ENCODE data around the gene GNA14. TPM values are rescaled to one million over a fixed set of nuclear protein-coding genes. Genes with fewer than 3 reads are reported as not detected.
"Not testable (repeated sequence)": the region's sequence is repeated elsewhere in the genome, so short reads cannot be mapped to it uniquely, and the experiment has no call there.

Gene GNA14
- total RNA-seq, 2 experiments from 2014 or later: not detected

- POLR2A ChIA-PET: not testable (repeated sequence)
- CTCF ChIA-PET: interaction anchor here (0.6 to 0.7 kb wide), 2 partner anchors 736 to 1762 kb away, joined by 3 to 4 read pairs; no protein-coding TSS in a partner anchor
Measured at GRCh38 chr9:77628864-77629263, 19.3 kb downstream of the GNA14 start.

GRCh38 chr9:77616191-77616590 is 31.9 kb downstream of the GNA14 start:
- no peak for DNase-seq
- intact Hi-C loops (cut with micrococcal nuclease): no loop called here
- Mint-ChIP-seq H3K36me3 (no peaks in the 10 kb centered on the region), H3K4me3 (no peak overlapping the region), H3K27ac (no peak overlapping the region), H3K4me1 (ENCODE audit: low read depth) (no peaks in the 10 kb centered on the region), H3K27me3 (peaks cover 2% of the 10 kb centered on the region), H3K9me3 (no peaks in the 10 kb centered on the region)
- CTCF ChIA-PET: no interaction called here
- POLR2A ChIA-PET: no interaction called here

More at GRCh38 chr9:77628864-77629263, 19.3 kb downstream of the GNA14 start:
- H3K4me1 Mint-ChIP-seq (ENCODE audit: low read depth); H3K27ac Mint-ChIP-seq; H3K4me3 Mint-ChIP-seq; H3K36me3 Mint-ChIP-seq; H3K27me3 Mint-ChIP-seq; DNase-seq; intact Hi-C loops (cut with micrococcal nuclease): not testable (repeated sequence)
- peaks cover 11% of the 10 kb centered on the region for H3K9me3 Mint-ChIP-seq

- intact Hi-C loops (cut with micrococcal nuclease): no loop called here
- Mint-ChIP-seq H3K9me3 (no peaks in the 10 kb centered on the region), H3K27me3 (peaks cover 4% of the 10 kb centered on the region), H3K27ac (no peak overlapping the region), H3K36me3 (no peaks in the 10 kb centered on the region), H3K4me1 (ENCODE audit: low read depth) (no peaks in the 10 kb centered on the region), H3K4me3 (no peak overlapping the region)
- no peak for DNase-seq
- CTCF ChIA-PET: interaction anchor here (1.2 kb wide), 1 partner anchor 181 kb away, joined by 3 read pairs; no protein-coding TSS in a partner anchor
- POLR2A ChIA-PET: no interaction called here
Measured at GRCh38 chr9:77614645-77615044, 33.5 kb downstream of the GNA14 start.

GRCh38 chr9:77606526-77606925 is 41.6 kb downstream of the GNA14 start:
- peaks cover 3% of the 10 kb centered on the region for H3K9me3 Mint-ChIP-seq
- no peaks in the 10 kb centered on the region for H3K4me1 Mint-ChIP-seq (ENCODE audit: low read depth)
- H3K27ac Mint-ChIP-seq: no peak overlapping the region
- no peaks in the 10 kb centered on the region for H3K36me3 Mint-ChIP-seq
- CTCF ChIA-PET: no interaction called here
- peaks cover 10% of the 10 kb centered on the region for H3K27me3 Mint-ChIP-seq
- DNase-seq: no peak
- POLR2A ChIA-PET: no interaction called here
- intact Hi-C loops (cut with micrococcal nuclease): no loop called here
- no peak overlapping the region for H3K4me3 Mint-ChIP-seq

- POLR2A ChIA-PET: no interaction called here
- no peaks in the 10 kb centered on the region for H3K4me1 Mint-ChIP-seq (ENCODE audit: low read depth)
Measured at GRCh38 chr9:77605449-77606220, 42.5 kb downstream of the GNA14 start.

GRCh38 chr9:77604316-77604715 is 43.8 kb downstream of the GNA14 start:
- H3K36me3 Mint-ChIP-seq: no peaks in the 10 kb centered on the region
- DNase-seq: no peak
- no peak overlapping the region for H3K4me3 Mint-ChIP-seq
- H3K4me1 Mint-ChIP-seq (ENCODE audit: low read depth): no peaks in the 10 kb centered on the region
- ChIA-PET POLR2A (no interaction called here), CTCF (no interaction called here)
- H3K27me3 Mint-ChIP-seq: peaks cover 5% of the 10 kb centered on the region
- no peak overlapping the region for H3K27ac Mint-ChIP-seq
- intact Hi-C loops (cut with micrococcal nuclease): no loop called here
- H3K9me3 Mint-ChIP-seq: peaks cover 3% of the 10 kb centered on the region

More at GRCh38 chr9:77605449-77606220, 42.5 kb downstream of the GNA14 start:
- DNase-seq: no peak
- Mint-ChIP-seq H3K27ac (no peak overlapping the region), H3K36me3 (no peaks in the 10 kb centered on the region), H3K9me3 (peaks cover 3% of the 10 kb centered on the region), H3K4me3 (no peak overlapping the region), H3K27me3 (peaks cover 8% of the 10 kb centered on the region)
- CTCF ChIA-PET: no interaction called here
- intact Hi-C loops (cut with micrococcal nuclease): no loop called here

GRCh38 chr9:77602852-77603251 is 45.3 kb downstream of the GNA14 start:
- Mint-ChIP-seq H3K9me3 (peaks cover 3% of the 10 kb centered on the region), H3K4me1 (ENCODE audit: low read depth) (no peaks in the 10 kb centered on the region), H3K27ac (no peak overlapping the region), H3K36me3 (no peaks in the 10 kb centered on the region), H3K27me3 (peaks cover 3% of the 10 kb centered on the region), H3K4me3 (no peak overlapping the region)
- ChIA-PET POLR2A (no interaction called here), CTCF (no interaction called here)
- no peak for DNase-seq
- intact Hi-C loops (cut with micrococcal nuclease): no loop called here

- Mint-ChIP-seq H3K9me3 (no peaks in the 10 kb centered on the region), H3K27ac (no peak overlapping the region), H3K27me3 (peaks cover 10% of the 10 kb centered on the region), H3K4me3 (no peak overlapping the region), H3K36me3 (no peaks in the 10 kb centered on the region), H3K4me1 (ENCODE audit: low read depth) (no peaks in the 10 kb centered on the region)
- intact Hi-C loops (cut with micrococcal nuclease): no loop called here
- ChIA-PET CTCF (no interaction called here), POLR2A (no interaction called here)
- DNase-seq: no peak
Measured at GRCh38 chr9:77601476-77602099, 46.5 kb downstream of the GNA14 start.

GRCh38 chr9:77600810-77601209 is 47.3 kb downstream of the GNA14 start:
- Mint-ChIP-seq H3K36me3 (no peaks in the 10 kb centered on the region), H3K27ac (no peak overlapping the region), H3K4me3 (no peak overlapping the region), H3K27me3 (peaks cover 10% of the 10 kb centered on the region), H3K9me3 (no peaks in the 10 kb centered on the region), H3K4me1 (ENCODE audit: low read depth) (peaks cover under 1% of the 10 kb centered on the region)
- ChIA-PET CTCF (interaction anchor here (0.6 kb wide), 1 partner anchor 837 kb away, joined by 3 read pairs; no protein-coding TSS in a partner anchor), POLR2A (no interaction called here)
- DNase-seq: no peak
- intact Hi-C loops (cut with micrococcal nuclease): no loop called here

- Mint-ChIP-seq H3K27me3 (peaks cover 10% of the 10 kb centered on the region), H3K4me1 (ENCODE audit: low read depth) (peaks cover 8% of the 10 kb centered on the region), H3K27ac (no peak overlapping the region), H3K36me3 (no peaks in the 10 kb centered on the region), H3K9me3 (no peaks in the 10 kb centered on the region), H3K4me3 (no peak overlapping the region)
- DNase-seq: no peak
- intact Hi-C loops (cut with micrococcal nuclease): no loop called here
- POLR2A ChIA-PET: no interaction called here
- CTCF ChIA-PET: no interaction called here
Measured at GRCh38 chr9:77599492-77599891, 48.6 kb downstream of the GNA14 start.

GRCh38 chr9:77598991-77599390 is 49.1 kb downstream of the GNA14 start:
- CTCF ChIA-PET: no interaction called here
- no peak for DNase-seq

GRCh38 chr9:77598524-77598923 is 49.6 kb downstream of the GNA14 start:
- Mint-ChIP-seq H3K27ac (no peak overlapping the region), H3K27me3 (peaks cover 10% of the 10 kb centered on the region), H3K36me3 (no peaks in the 10 kb centered on the region), H3K4me3 (no peak overlapping the region), H3K4me1 (ENCODE audit: low read depth) (peaks cover 8% of the 10 kb centered on the region), H3K9me3 (no peaks in the 10 kb centered on the region)
- ChIA-PET POLR2A (no interaction called here), CTCF (no interaction called here)
- intact Hi-C loops (cut with micrococcal nuclease): no loop called here
- DNase-seq: no peak

More at GRCh38 chr9:77598991-77599390, 49.1 kb downstream of the GNA14 start:
- intact Hi-C loops (cut with micrococcal nuclease): no loop called here
- Mint-ChIP-seq H3K27me3 (peaks cover 10% of the 10 kb centered on the region), H3K9me3 (no peaks in the 10 kb centered on the region), H3K4me1 (ENCODE audit: low read depth) (peaks cover 8% of the 10 kb centered on the region), H3K27ac (no peak overlapping the region), H3K4me3 (no peak overlapping the region), H3K36me3 (no peaks in the 10 kb centered on the region)
- POLR2A ChIA-PET: no interaction called here

GRCh38 chr9:77597057-77597456 is 51.1 kb downstream of the GNA14 start:
- Mint-ChIP-seq H3K4me3 (no peak overlapping the region), H3K9me3 (no peaks in the 10 kb centered on the region), H3K27ac (no peak overlapping the region), H3K36me3 (no peaks in the 10 kb centered on the region), H3K27me3 (peaks cover 12% of the 10 kb centered on the region), H3K4me1 (ENCODE audit: low read depth) (peaks cover 8% of the 10 kb centered on the region)
- no peak for DNase-seq
- ChIA-PET POLR2A (no interaction called here), CTCF (interaction anchor here (0.8 kb wide), 1 partner anchor 77 kb away, joined by 3 read pairs; no protein-coding TSS in a partner anchor)
- intact Hi-C loops (cut with micrococcal nuclease): no loop called here
